GM10248 (cell line): ENCODE measurements around the gene YBEY.

ENCODE experiments used
- CTCF ChIA-PET: fragments of 300-600 bp; sonication (Branson Sonifier 250); formaldehyde crosslinking; extraction: SDS; loops from one replicate; lab custom pipeline; 2021; ENCODE audit warnings: antibody characterized with exemption; lab: Yijun Ruan, JAX
- POLR2A ChIA-PET: fragments of 350-650 bp; sonication (Branson Sonifier 250); formaldehyde crosslinking; extraction: SDS; loops from one replicate; lab custom pipeline; 2020; ENCODE audit warnings: antibody characterized with exemption; lab: Yijun Ruan, JAX
- DNase-seq: peaks from one replicate; pipeline ENCODE4 v3.0.0; 2012; ENCODE audit errors: extremely low spot score
- CTCF ChIP-seq: IDR thresholded peaks from 2 replicates; pipeline ENCODE4 v1.5.1; 2012; ENCODE audit warnings: mild to moderate bottlenecking, low read depth; ENCODE audit errors: extremely low read depth, missing control alignments, control extremely low read depth

The YBEY gene

GRCh38 chr21:46269466-46269865, 16.7 kb upstream of the YBEY start:
- CTCF ChIA-PET, result interaction anchor here (1.3 kb wide), 2 partner anchors 9 to 27 kb away, joined by 3 read pairs; no protein-coding TSS in a partner anchor
- POLR2A ChIA-PET, result interaction anchor here (2.2 kb wide), 1 partner anchor 16 kb away, joined by 6 read pairs; no protein-coding TSS in a partner anchor
- TF ChIP-seq CTCF, result no peak
- no peak for DNase-seq

- no peak for DNase-seq
- POLR2A ChIA-PET, result no interaction called here
- TF ChIP-seq CTCF, result no peak
- CTCF ChIA-PET, result interaction anchor here (1.0 kb wide), 1 partner anchor 226 kb away, joined by 3 read pairs; no protein-coding TSS in a partner anchor
Measured at GRCh38 chr21:46273341-46273740, 12.8 kb upstream of the YBEY start.

GRCh38 chr21:46274797-46275390, 11.2 kb upstream of the YBEY start:
- no peak for DNase-seq
- no peak for TF ChIP-seq CTCF

GRCh38 chr21:46284077-46284644, 2.0 kb upstream of the YBEY start:
- TF ChIP-seq CTCF, result no peak
- no peak for DNase-seq
- POLR2A ChIA-PET, result no interaction called here
- CTCF ChIA-PET, result interaction anchor here (0.8 to 1.7 kb wide), 6 partner anchors 9 to 49 kb away, joined by 3 to 5 read pairs (median 4); no protein-coding TSS in a partner anchor

More at GRCh38 chr21:46274797-46275390, 11.2 kb upstream of the YBEY start:
- POLR2A ChIA-PET, result no interaction called here
- CTCF ChIA-PET, result interaction anchor here (0.9 to 2.2 kb wide), 2 partner anchors 10 to 11 kb away, joined by 3 to 6 read pairs; partner anchors contain the start of genes MCM3AP and YBEY

- TF ChIP-seq CTCF, result no peak
- CTCF ChIA-PET, result interaction anchor here (0.8 to 1.7 kb wide), 6 partner anchors 10 to 50 kb away, joined by 3 to 5 read pairs (median 4); no protein-coding TSS in a partner anchor
- DNase-seq, result no peak
- POLR2A ChIA-PET, result interaction anchor here (0.9 kb wide), 1 partner anchor 57 kb away, joined by 3 read pairs; no protein-coding TSS in a partner anchor
Measured at GRCh38 chr21:46284733-46285132, 1.4 kb upstream of the YBEY start.

GRCh38 chr21:46285206-46285661, 908 bp upstream of the YBEY start, which contains the start of gene MCM3AP:
Gene MCM3AP, minus strand, starts transcription at chr21:46285611. Its CDS starts 325 bp downstream, at chr21:46285286.
- CTCF ChIA-PET, result interaction anchor here (0.8 to 1.7 kb wide), 6 partner anchors 10 to 50 kb away, joined by 3 to 6 read pairs (median 4); no protein-coding TSS in a partner anchor
- TF ChIP-seq CTCF, result no peak
- POLR2A ChIA-PET, result interaction anchor here (0.9 to 1.1 kb wide), 2 partner anchors 25 to 58 kb away, joined by 3 read pairs; no protein-coding TSS in a partner anchor
- no peak for DNase-seq
